Loucy (cell line): Measurements from ENCODE around the gene ZNF689.

Experiments
- H2AFZ ChIP-seq: fragments of 200-600 bp; sonication (generic); 2 replicates; pipeline ENCODE4 v1.6.0; 2016; ENCODE audit warnings: antibody characterized with exemption, mild to moderate bottlenecking, low read length, moderate library complexity
- H3F3A ChIP-seq: fragments of 200-600 bp; 2 replicates; pipeline ENCODE4 v1.6.0; 2016; ENCODE audit warnings: antibody characterized with exemption, low read depth, mild to moderate bottlenecking
- H3K27me3 ChIP-seq: fragments of 200-600 bp; sonication (generic); 2 replicates; pipeline ENCODE4 v1.6.1; 2014; ENCODE audit warnings: low read length, mild to moderate bottlenecking; ENCODE audit not compliant: insufficient read depth, poor library complexity, severe bottlenecking
- H3K36me3 ChIP-seq: fragments of 200-600 bp; sonication (generic); 2 replicates; pipeline ENCODE4 v1.6.1; 2016; ENCODE audit warnings: low read length; ENCODE audit not compliant: insufficient read depth
- H3K4me1 ChIP-seq: fragments of 200-600 bp; sonication (generic); 2 replicates; pipeline ENCODE4 v1.5.1; 2014; ENCODE audit warnings: low read length, mild to moderate bottlenecking; ENCODE audit not compliant: insufficient read depth, poor library complexity, severe bottlenecking
- H3K4me2 ChIP-seq: fragments of 200-600 bp; sonication (generic); 2 replicates; pipeline ENCODE4 v1.6.0; 2014; ENCODE audit warnings: antibody characterized with exemption, low read length, low read depth, mild to moderate bottlenecking; ENCODE audit not compliant: poor library complexity, severe bottlenecking
- H3K4me3 ChIP-seq: fragments of 200-600 bp; sonication (generic); 2 replicates; pipeline ENCODE4 v1.5.1; 2014; ENCODE audit warnings: low read length, mild to moderate bottlenecking, mixed read lengths; ENCODE audit not compliant: poor library complexity, severe bottlenecking
- H3K79me2 ChIP-seq: fragments of 200-600 bp; sonication (generic); 2 replicates; pipeline ENCODE4 v1.6.1; 2014; ENCODE audit warnings: low read length; ENCODE audit not compliant: insufficient read depth
- H3K9ac ChIP-seq: fragments of 200-600 bp; sonication (generic); 2 replicates; pipeline ENCODE4 v1.6.0; 2014; ENCODE audit warnings: mild to moderate bottlenecking, low read depth, low read length, moderate library complexity; ENCODE audit not compliant: poor library complexity, severe bottlenecking
- H3K9me2 ChIP-seq: fragments of 200-600 bp; sonication (generic); replicated peaks from 2 replicates; pipeline ENCODE4 v1.6.1; 2016; ENCODE audit warnings: low read depth, low read length, mixed read lengths
- H3K9me3 ChIP-seq: fragments of 200-600 bp; sonication (generic); 2 replicates; pipeline ENCODE4 v1.6.1; 2014; ENCODE audit warnings: mild to moderate bottlenecking, antibody characterized with exemption, low read length, low read depth; ENCODE audit not compliant: insufficient read depth
- H4K20me1 ChIP-seq: fragments of 200-600 bp; sonication (generic); 2 replicates; pipeline ENCODE4 v1.6.0; 2014; ENCODE audit warnings: antibody characterized with exemption, low read length, mild to moderate bottlenecking; ENCODE audit not compliant: insufficient read depth, poor library complexity, severe bottlenecking
- EZH2phosphoT487 ChIP-seq: fragments of 200-600 bp; IDR thresholded peaks from 2 replicates; pipeline ENCODE4 v1.6.1; 2018; ENCODE audit warnings: antibody characterized with exemption, mild to moderate bottlenecking, moderate library complexity, borderline replicate concordance
- TF ChIP-seq, protein P1 (sequence below): fragments of 200-600 bp; sonication (generic); conservative IDR thresholded peaks from 2 replicates; pipeline ENCODE4 v1.5.1; 2014; ENCODE audit warnings: mild to moderate bottlenecking, antibody characterized with exemption, low read length

Gene ZNF689

DNA sequence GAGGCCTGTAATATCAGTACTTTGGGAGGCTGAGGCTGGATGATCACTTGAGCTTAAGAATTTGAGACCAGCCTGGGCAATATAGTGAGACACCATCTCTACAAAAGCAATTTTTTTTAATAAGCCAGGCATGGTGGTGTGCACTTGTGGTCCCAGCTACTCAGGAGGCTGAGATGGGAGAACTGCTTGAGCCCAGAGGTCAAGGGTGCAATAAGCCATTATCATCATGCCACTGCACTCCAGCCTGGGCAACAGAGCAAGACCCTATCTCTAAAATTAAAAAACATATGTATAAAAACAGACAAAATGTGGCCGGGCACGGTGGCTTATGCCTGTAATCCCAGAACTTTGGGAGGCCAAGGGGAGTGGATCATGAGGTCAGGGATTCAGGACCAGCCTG lies 21.5 kb downstream of the ZNF689 start:
- Histone ChIP-seq H3K27me3 (peaks cover 3% of the 10 kb centered on the region), H4K20me1 (no peaks in the 10 kb centered on the region), H3K79me2 (peaks cover 51% of the 10 kb centered on the region), H2AFZ (no peak overlapping the region), H3K36me3 (no peaks in the 10 kb centered on the region), H3K9me3 (no peaks in the 10 kb centered on the region), H3F3A (no peaks in the 10 kb centered on the region), H3K4me3 (no peak overlapping the region), H3K4me2 (no peak overlapping the region), H3K9ac (no peak overlapping the region), H3K9me2 (no peaks in the 10 kb centered on the region), H3K4me1 (peaks cover 16% of the 10 kb centered on the region)
- TF ChIP-seq EZH2phosphoT487 = no peak
- TF ChIP-seq, protein P1, sequence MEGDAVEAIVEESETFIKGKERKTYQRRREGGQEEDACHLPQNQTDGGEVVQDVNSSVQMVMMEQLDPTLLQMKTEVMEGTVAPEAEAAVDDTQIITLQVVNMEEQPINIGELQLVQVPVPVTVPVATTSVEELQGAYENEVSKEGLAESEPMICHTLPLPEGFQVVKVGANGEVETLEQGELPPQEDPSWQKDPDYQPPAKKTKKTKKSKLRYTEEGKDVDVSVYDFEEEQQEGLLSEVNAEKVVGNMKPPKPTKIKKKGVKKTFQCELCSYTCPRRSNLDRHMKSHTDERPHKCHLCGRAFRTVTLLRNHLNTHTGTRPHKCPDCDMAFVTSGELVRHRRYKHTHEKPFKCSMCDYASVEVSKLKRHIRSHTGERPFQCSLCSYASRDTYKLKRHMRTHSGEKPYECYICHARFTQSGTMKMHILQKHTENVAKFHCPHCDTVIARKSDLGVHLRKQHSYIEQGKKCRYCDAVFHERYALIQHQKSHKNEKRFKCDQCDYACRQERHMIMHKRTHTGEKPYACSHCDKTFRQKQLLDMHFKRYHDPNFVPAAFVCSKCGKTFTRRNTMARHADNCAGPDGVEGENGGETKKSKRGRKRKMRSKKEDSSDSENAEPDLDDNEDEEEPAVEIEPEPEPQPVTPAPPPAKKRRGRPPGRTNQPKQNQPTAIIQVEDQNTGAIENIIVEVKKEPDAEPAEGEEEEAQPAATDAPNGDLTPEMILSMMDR = no peak

DNA sequence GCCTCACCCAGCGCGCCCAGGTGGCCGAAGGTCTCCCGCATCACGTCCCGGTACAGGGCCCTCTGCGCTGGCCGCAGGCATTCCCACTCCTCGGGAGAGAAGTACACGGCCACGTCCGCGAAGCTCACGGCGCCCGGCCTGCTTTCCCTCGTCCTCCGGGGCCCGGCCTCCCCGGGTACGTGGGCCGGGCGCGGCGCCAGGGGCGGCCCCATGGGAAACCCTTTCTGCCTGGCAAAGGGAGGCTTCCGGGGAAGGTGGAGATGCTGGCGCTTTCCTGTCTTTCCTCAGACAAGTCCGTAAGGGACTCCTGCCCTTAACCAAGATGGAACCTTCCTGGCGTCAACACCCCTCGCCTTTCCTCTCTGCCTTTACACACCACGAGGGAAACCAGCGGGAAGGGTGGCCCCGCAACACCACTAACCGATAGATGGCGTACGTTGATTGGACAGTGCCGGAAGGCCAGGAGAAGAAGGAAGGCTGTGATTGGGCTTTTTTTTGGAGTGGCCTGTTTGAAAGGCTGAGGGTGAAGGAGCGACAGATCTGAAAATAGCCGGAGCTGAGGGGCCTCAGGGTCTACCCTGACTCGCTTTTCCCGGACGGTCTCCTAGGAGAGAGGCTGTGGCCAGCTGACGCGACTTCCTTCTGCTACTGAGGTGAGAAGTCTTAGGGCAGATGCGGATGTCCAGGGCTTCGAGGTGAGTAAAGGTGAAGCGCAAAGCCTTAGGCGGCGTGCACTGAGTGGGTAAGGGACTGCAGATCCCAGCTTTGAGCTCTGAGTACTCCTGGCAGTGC lies 24.6 kb downstream of the ZNF689 start, which contains the start of gene ZNF785:
Gene ZNF785 (minus strand): TSS at position 298 of the 792 bp plus-strand sequence. CDS start 86 bp downstream, at position 212.
- peaks cover 75% of the 10 kb centered on the region for H3K79me2 ChIP-seq
- no peaks in the 10 kb centered on the region for H3F3A ChIP-seq
- peaks cover 4% of the 10 kb centered on the region for H4K20me1 ChIP-seq
- TF ChIP-seq EZH2phosphoT487 = no peak
- TF ChIP-seq, protein P1 = peak; percentile 19; the same call in 1 of the 2 replicates
- H3K4me2 ChIP-seq = peak within 1 kb of the TSS; percentile 81
- peak within 1 kb of the TSS; percentile 95 for H3K4me3 ChIP-seq
- H3K27me3 ChIP-seq = peaks cover 3% of the 10 kb centered on the region
- H2AFZ ChIP-seq = peak within 1 kb of the TSS; percentile 79
- H3K9ac ChIP-seq = peak within 1 kb of the TSS; percentile 98
- no peaks in the 10 kb centered on the region for H3K9me3 ChIP-seq
- H3K36me3 ChIP-seq = no peaks in the 10 kb centered on the region
- no peaks in the 10 kb centered on the region for H3K9me2 ChIP-seq
- H3K4me1 ChIP-seq = peaks cover 26% of the 10 kb centered on the region

DNA sequence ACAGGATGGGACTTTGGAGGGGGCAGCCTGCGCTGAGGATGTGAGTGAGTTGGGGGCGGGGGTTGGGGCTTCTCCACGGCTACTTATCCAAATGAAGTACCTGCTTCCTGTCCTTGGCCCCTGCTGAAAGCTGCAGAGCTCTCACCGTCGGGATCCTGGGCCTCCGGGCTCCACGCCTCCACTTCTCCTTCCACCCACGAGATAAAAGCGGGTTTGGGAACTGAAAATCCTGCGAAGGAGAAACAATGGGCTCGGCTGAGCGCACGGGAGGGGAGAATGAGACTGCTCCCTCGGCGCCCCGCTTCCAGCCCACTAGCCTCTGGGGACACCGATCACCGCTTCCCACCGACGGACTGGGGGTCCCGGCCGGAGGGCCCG lies 25.2 kb downstream of the ZNF689 start:
- H3K79me2 ChIP-seq = peaks cover 77% of the 10 kb centered on the region
- H3K4me1 ChIP-seq = peaks cover 26% of the 10 kb centered on the region
- H3K9ac ChIP-seq = peak overlapping the region; percentile 98
- H2AFZ ChIP-seq = peak overlapping the region; percentile 79
- H3K4me2 ChIP-seq = peak overlapping the region; percentile 81
- H3K36me3 ChIP-seq = no peaks in the 10 kb centered on the region
- H3K4me3 ChIP-seq = peak overlapping the region; percentile 95
- H3K9me3 ChIP-seq = no peaks in the 10 kb centered on the region
- no peaks in the 10 kb centered on the region for H3F3A ChIP-seq
- H3K9me2 ChIP-seq = no peaks in the 10 kb centered on the region
- H4K20me1 ChIP-seq = peaks cover 4% of the 10 kb centered on the region
- TF ChIP-seq EZH2phosphoT487 = no peak
- TF ChIP-seq, protein P1 = no peak
- H3K27me3 ChIP-seq = peaks cover 3% of the 10 kb centered on the region
